NCI-H2171 (cell line): ENCODE data around the gene SAMD15.
"Not testable (repeated sequence)": the region's sequence is repeated elsewhere in the genome, so short reads cannot be mapped to it uniquely, and the experiment has no call there.

Experiments used
- DNase-seq: peaks from one replicate; lab custom pipeline; 2025; lab: John Stamatoyannopoulos, UW

The SAMD15 gene

DNA sequence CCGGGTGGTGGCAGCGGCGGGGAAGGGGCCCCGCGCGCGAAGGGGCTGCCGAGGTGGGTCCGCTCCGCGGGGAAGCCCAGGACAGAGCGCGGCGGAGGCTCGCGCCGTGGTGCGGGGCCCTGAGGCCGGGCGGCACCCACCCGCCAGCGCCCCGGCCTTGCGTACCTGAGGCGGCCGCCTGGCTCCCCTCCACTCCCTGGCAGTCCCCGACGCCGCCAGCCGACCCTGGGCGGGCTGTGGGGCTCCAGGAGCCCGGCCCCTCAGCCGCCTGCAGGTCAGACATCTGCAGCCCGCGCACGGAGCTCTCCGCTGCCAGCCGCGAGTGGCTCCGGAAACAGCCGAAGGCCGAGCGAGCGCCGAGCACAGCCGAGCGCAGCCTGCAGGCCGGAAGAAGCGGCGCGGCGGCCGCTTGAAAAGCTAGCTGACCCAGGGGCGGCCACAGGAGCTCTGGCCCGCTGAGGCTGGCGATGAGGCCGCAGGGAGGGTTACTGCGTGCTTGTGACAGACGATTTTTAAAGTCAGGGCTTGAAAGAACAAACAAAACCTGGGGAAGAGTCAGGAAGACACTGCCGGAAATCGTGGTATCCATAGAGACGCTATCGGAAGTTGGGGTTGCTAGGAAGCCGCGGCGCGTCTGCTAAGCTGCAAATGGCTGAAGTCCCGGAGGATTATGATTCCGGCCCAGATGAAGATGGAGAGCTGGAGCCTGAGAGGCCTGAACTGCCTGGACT, at the start of gene SAMD15, which contains the start of gene TMED8:
Gene SAMD15 (plus strand): TSS at position 609 of the 731 bp plus-strand sequence. CDS start 40 bp downstream, at position 649.
Gene TMED8 (minus strand): TSS at position 324 of the 731 bp plus-strand sequence. CDS start 41 bp downstream, at position 283.
- peak; percentile 85 for DNase-seq

DNA sequence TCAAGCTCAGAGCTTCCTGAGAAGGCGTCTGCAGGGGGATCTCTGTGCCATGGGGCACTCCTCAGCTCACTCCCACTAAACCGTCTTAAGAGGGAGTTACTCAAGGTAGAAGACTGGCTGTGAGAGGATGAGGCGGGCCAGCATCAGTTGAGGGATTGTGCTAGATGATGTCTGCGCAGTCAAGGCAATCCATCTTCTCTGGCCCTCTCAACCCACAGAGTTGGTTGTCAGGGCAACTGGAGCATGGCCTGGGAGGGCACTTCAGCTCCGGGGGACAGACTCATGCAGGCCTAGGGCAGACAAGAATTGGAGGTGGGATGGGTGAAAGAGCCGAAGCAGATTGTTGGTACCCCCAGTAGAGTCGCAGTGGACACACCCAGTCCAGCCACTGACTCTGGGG, 47.3 kb upstream of the SAMD15 start:
- DNase-seq = no peak

- no peak for DNase-seq
These were observed 41.6 kb upstream of the SAMD15 start for GRCh38 chr14:77335576-77335975.

- DNase-seq = not testable (repeated sequence)
These were observed 39.9 kb upstream of the SAMD15 start for GRCh38 chr14:77337255-77337654.

GRCh38 chr14:77337880-77338279, 39.3 kb upstream of the SAMD15 start:
- no peak for DNase-seq

DNA sequence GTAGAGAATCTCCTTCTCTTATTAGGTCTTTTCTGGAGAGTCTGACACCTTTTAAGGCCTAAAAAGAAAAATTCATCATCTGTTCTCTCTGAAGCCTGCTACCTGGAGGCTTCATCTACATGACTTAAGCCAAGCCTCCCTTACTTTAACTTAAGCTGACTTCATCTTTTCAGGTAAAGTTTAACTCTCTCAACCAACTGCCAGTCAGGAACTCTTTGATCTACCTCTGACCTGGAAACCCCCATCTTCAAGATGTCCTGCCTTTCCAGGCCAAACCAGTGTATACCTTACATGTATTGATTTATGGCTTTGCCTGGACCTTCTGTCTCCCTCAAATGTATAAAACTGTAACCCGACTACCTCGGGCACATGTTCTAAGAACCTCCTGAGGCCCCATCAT, 38.9 kb upstream of the SAMD15 start:
- no peak for DNase-seq

- DNase-seq = no peak
These were observed 37.8 kb upstream of the SAMD15 start for GRCh38 chr14:77339407-77339806.

- no peak for DNase-seq
These were observed 36.8 kb upstream of the SAMD15 start for GRCh38 chr14:77340389-77340788.

- no peak for DNase-seq
These were observed 34.3 kb upstream of the SAMD15 start for GRCh38 chr14:77342726-77343397.

DNA sequence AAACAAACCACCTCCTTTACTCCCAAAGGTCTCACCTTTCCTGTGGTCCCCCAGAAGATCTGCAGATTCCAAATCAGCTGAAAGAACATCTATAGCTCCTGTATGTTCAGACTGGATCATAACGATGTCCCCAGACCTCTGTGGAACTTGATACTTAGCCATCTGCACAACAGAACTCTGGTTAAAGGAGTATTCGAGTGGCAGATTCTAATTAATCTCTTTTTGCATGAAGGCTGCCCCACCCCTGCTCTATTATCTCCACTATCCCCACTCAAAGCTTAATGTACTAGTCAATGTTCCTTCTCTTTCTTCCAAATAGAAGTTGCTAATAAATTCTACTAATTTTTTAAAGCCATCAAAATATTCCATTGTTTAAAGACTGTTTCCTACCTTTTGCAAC, 33.5 kb upstream of the SAMD15 start:
- peak; percentile 71 for DNase-seq

DNA sequence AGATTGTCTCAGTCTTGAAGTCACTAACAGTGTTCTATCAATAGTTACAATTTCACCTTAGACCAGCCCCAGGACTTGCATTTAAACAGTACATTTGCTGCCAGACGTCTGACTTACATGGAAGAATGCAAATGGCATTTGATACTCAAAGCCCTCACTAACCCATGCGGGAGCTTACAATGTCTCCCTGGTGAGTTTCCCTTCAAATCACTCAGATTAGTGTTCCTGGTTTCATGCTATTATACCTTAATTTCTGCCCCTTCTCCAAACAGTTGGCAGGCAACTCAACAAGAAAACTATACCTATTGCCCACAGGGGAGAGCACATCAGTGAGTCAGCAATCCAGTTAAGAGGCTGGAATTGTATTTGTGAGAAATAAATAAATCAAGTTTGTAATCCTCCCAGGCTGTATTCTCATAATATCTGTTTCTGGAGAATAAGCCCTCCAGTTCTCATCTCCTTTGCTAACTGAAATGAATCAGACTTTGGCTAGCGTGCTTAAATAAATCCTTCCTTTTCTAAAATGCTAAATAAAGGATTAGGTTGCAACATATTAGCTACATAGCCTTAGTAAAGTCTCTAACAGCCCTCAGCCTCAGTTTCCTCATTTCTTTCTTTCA, 32.7 kb upstream of the SAMD15 start:
- no peak for DNase-seq

DNA sequence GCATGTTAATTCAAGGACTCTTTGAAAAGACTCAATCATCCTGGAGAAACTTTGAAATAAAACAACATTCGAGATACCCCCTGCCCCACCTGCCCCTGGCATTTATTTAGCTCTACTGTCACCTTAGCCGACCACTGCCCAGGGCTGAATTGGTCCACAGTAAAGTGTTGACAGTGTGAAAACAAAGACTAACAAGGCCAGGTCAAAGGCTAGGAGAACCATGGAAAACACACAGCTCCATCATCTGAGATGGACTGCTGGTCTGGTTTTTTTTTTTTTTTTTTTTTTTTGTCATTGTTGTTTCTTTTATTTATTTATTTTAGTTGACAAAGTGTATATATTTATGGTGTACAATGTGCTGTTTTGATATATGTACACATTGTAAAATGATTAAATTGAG, 30.7 kb upstream of the SAMD15 start:
- DNase-seq = no peak

GRCh38 chr14:77347751-77348150, 29.4 kb upstream of the SAMD15 start:
- no peak for DNase-seq

DNA sequence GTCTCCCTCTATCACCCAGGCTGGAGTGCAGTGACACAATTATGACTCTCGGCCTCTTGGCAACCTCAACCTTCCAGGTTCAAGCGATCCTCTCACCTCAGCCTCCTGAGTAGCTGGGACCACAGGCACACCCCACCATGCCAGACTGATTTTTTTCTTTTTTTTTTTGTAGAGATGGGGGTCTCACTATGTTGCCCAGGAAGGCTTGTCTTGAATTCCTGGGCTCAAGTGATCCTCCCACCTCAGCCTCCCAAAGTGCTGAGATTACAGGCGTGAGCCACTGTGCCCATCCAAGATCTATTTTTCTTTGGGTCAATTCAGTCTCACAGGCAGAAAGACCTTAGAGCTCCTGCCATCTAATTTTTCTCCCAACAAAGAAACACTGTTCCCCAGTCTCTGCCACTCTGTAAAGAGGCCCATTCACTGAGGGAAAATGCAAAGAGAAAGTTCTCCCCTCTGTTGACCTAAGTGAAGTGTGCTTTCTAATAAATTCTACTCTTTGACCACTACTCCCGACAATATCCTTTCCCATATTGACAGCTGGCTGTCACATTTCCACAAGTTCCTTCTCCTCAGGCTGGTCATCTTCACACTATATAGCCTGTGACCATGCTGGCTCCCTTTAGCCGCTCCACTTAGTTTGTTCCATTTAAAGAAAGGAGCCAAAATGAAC, 23.6 kb upstream of the SAMD15 start:
- no peak for DNase-seq

DNA sequence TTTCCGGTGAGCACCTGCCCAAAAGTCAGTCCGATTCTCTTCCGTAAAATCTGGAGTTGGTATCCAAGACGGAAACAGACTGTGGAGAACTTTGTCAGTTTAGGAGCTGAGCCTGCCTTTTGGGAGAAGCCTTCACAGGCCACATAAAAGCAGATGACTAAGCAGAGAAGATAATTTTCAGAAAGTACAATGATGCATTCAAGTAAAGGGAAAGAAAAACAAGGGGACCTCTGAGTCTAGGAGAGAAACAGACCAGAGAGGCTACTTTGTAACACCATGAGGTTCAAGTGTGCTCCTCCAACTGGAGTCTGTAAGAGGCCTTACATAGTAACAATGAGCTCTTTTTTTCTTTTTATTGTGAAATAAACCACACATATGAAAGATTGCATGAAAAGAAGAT, 21.4 kb upstream of the SAMD15 start:
- no peak for DNase-seq

GRCh38 chr14:77356899-77357298, 20.3 kb upstream of the SAMD15 start:
- no peak for DNase-seq

DNA sequence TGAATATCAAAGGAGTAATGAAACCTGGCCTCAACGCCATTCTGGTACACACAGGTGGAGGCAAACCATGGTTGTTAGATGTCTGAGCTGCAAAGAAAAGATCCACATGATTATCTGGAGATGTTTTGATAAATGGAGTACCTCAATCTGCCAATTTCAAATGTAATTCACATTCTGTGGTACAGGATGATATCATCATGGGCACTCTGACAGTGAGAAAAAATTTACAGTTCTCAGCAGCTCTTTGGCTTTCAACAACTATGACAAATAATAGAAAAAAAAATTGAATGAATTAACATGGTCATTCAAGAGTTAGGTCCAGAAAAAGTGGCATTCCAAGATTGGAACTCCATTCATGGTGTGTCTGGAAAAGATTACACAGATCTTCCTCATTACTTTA, 17.6 kb upstream of the SAMD15 start:
- no peak for DNase-seq

DNA sequence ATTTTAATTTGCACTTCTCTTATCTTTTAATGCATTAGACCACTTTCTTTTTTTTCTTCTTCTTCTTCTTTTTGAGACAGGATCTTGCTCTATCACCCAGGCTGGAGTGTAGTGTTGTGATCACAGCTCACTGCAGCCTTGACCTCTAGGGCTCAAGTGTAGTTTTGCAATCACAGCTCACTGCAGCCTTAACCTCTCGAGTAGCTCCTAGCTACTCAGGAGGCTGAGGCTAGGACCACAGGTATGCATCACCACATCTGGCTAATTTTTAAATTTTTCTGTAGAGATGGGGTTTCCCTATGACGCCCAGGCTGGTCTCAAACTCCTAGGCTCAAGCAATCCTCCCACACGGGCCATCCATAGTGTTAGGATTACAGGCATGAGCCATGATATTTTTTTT, 13.0 kb upstream of the SAMD15 start:
- DNase-seq = no peak

- DNase-seq = no peak
These were observed 7.9 kb upstream of the SAMD15 start for GRCh38 chr14:77369285-77369684.

GRCh38 chr14:77372304-77372841, 4.8 kb upstream of the SAMD15 start:
- DNase-seq = no peak

DNA sequence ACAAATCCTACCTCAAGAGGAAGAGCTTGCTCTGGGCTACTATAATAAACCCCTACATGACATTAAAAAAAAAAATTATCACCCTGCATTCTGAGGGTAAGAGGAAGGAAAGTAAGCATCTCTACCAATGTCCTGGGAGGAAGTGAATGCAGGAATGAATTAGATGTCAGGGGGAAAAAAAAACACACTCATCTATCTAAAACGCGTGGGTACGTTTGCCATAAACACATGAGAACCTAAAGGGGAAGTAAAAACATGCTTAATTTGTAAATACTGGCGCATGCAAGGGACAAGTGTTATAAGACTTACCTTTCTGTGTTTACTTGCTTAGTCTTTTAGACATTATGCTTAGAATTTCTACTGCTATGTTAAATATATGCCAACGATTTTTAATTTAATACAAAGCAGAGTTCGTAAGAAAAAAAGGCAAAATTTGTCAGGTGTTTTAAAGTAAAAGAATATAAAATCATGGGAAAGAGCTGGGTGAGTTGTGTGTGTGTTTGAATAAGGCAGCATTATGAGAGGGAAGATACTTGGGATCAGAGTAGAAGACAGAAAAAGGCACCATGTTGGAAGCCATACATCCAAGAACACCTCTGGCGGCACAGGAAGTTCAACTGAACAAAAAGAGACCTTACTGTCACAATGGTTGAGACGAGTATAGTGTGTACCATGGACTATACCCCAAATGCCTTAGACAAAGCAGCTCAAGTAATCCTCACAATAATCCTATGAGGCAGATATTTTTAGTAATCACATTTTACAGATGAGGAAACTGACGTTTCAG, 1.8 kb upstream of the SAMD15 start:
- no peak for DNase-seq
